IPS-NIHi7 (cell line): ENCODE results near the gene KHDRBS1.
"Not testable (repeated sequence)": the region's sequence is repeated elsewhere in the genome, so short reads cannot be mapped to it uniquely, and the experiment has no call there.

Experiments used
- DNase-seq: peaks from one replicate; pipeline ENCODE4 v3.0.0; 2012; ENCODE audit warnings: mixed read lengths; ENCODE audit errors: extremely low spot score

The KHDRBS1 gene

GRCh38 chr1:32063261-32063681 is 49.6 kb downstream of the KHDRBS1 start:
- peak; percentile 30 for DNase-seq

GRCh38 chr1:32065613-32066488 is 52.2 kb downstream of the KHDRBS1 start:
- not testable (repeated sequence) for DNase-seq

GRCh38 chr1:32066489-32066873 is 52.8 kb downstream of the KHDRBS1 start:
- no peak for DNase-seq

- DNase-seq, result no peak
Observed at GRCh38 chr1:32068957-32069588, 55.4 kb downstream of the KHDRBS1 start.

- DNase-seq, result no peak
Observed at GRCh38 chr1:32071758-32072621, 58.3 kb downstream of the KHDRBS1 start.

GRCh38 chr1:32072622-32073298 is 59.1 kb downstream of the KHDRBS1 start, which contains the start of gene TMEM39B:
TMEM39B (plus strand) TSS chr1:32072939; CDS start chr1:32073048, 109 bp downstream.
- peak; percentile 88 for DNase-seq

GRCh38 chr1:32073299-32074229 is 59.9 kb downstream of the KHDRBS1 start:
- DNase-seq, result peak; percentile 98

GRCh38 chr1:32074841-32075240 is 61.2 kb downstream of the KHDRBS1 start:
- no peak for DNase-seq

- DNase-seq, result no peak
Observed at GRCh38 chr1:32077451-32077850, 63.8 kb downstream of the KHDRBS1 start.

- no peak for DNase-seq
Observed at GRCh38 chr1:32082022-32082421, 68.4 kb downstream of the KHDRBS1 start.

GRCh38 chr1:32086381-32086780 is 72.7 kb downstream of the KHDRBS1 start:
- not testable (repeated sequence) for DNase-seq

GRCh38 chr1:32091176-32091575 is 77.5 kb downstream of the KHDRBS1 start:
- no peak for DNase-seq

GRCh38 chr1:32091591-32091990 is 77.9 kb downstream of the KHDRBS1 start:
- no peak for DNase-seq
